GM19193 (cell line): ENCODE data around the gene FGF19.
A peak's percentile ranks its signal among the peaks of the same experiment; 100 is the strongest.

Source experiments
- POLR2A ChIP-seq: IDR thresholded peaks from 4 replicates; pipeline ENCODE4 v1.6.1; 2011; ENCODE audit not compliant: insufficient read depth, insufficient read length; ENCODE audit errors: extremely low read depth

Gene FGF19

DNA sequence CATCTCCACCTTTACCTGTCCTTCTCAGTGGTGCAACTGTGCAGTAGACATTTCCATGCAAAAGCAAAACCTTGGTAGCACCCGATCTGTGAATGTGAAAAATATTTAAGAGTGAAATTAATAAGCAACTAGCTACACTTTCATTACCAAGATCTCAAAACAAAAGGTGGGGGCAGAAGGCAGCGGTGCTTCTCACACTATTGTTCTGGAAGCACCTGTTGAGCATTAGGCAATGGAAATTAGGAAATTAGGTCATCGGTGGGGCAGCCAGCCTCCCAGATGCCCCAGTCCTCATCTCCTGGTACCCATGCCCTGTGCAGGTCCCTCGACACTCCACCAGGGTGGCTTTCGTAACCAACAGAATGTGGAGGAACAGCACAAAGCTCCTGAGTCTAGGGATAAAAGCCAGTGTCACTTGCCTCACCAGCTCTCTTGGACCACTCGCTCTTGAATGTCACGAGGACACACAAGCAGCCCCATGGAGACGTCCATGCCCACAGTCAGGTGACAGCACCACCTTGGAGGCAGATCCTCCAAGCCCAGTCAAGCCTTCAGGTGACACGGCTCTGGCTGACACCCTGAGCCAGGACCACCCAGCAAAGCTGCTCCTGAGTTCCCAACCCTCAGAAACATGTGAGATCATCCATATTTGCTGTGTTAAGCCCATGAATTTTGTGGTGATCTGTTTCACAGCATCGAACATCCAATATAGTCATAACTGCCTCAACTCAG lies 31.9 kb downstream of the FGF19 start:
- no peak for TF ChIP-seq POLR2A

DNA sequence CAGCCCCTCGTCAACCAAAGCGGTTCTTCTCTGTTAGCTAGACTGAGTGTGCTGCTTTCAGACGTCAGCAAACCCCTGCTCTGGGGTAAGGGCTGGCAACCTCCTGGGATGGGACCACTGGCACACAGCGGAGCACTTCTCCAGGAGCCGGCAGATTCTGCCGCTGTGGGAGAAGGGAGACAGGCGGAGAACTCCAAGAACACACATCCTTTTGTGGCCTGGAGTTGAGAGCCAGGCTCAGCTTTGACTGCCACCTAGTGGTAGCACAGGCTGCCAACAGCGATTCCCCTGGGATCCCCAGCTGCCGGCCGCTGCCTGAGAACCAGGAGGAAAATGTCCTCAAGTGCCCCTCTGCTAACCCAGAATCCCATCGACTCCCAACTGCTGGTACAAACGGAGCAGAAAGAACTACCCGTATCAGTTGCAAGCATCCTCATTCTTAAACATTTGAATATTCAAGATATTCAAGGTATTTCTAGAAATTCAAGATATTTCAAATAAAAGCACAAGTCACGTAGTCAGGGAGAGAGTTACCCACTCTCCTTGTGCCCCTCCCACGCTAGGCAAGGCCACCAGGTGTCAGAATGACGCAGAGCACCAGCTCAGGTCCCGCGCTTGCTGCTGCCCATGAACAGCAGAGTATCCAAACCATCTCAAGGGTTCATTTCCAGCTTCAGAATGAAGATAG lies 33.5 kb downstream of the FGF19 start:
- TF ChIP-seq POLR2A = no peak

DNA sequence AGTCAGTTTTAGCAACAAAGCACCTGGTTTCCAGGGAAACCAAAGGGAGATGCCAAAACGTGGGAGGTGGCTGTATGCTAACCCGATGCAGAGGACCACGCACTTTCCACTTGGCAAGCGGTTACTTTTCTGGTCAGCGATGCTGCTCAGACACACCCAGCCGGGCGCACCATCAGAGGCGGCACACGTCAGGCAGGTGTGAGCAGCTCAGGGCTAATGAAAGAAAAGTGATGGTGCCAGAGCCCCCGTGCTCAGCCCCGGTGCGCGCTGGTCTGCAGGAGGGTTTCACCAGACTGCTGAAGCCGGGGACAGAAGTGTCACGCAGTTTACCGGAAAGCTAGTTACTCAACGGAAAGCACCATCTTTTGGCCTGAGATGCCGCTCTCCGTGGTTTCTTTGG lies 34.3 kb downstream of the FGF19 start:
- TF ChIP-seq POLR2A = no peak

DNA sequence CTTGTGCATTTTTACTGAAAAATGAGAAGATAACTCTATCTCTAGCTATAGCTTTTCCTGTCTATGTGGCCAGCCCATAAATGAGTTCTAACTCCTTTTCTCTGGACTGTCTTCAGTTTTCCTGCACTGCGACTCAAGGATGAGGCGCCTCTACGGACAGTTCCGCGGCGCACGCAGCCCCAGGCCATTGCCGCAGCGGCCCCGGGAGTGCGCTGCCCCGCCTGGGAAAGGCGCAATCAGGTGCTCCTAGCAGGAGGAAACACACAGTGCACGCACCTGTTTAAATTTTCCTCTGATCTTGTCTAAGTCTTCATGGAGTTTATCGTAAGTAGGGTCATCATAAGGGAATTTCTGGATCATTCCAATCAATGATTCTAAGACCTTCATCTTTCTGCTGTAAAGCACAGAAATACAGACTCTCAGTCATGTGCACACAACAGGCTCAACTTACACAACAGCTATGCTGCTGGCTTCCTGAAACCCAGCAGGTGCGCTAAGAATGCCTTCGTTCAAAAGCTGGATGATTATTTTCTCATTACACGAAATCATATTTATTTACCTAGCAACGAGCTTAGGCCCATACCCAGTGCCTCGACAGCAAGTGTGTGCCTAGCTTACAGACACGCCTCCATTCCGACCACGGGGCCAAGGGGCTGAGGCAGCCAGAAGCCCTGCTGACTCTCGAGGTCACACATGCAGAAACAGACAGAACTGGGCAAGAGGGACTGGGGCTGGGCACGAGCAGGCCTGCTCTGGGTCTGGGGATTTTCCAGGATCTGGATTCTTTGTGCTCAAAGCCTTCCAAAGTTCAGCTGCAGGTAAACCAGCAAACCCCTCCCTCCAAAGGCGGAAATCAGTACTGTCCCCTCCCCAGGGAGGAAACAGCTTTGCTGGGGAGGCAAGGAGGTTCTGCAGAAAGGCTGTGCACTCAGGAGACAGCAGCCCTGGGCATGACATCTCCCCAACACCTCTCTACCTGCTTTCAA lies 35.9 kb downstream of the FGF19 start:
- peak; percentile 2 for TF ChIP-seq POLR2A

DNA sequence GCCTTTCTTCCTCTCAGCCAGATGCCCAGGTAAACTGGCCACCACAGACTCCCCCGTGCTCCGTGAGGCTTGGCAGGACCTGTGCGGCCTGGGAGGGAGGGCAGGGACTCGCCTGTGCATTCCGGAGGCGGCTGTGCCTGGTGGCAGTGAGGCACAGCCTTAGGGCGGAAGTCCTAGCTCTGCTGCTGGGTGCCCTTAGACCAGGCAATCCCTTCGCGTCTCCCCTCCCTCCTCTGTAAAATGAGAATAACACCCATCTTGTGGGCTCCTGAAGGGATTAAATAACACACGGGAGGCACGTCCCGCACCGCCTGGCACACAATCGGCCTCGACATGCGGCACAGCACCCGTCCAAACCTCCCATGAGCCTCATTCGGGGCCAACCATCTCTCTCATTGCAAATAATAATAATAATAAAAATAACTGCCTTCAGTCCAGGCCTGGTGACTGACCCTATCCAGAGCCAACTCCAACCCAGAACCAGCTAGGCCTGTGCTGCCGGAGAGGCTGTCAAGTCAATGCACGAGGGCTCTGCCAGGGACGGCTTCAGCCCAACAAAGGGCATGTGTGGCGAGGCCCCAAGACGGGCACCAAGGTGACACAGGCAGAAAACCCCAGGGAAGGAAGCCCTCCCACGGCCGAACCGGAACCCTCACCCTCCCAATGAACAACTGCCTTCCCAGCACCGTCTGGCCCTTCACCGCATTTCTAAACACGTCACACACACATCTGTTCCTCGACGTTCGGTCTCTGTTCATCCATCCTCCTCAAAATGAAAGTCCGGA lies 36.9 kb downstream of the FGF19 start:
- no peak for TF ChIP-seq POLR2A

DNA sequence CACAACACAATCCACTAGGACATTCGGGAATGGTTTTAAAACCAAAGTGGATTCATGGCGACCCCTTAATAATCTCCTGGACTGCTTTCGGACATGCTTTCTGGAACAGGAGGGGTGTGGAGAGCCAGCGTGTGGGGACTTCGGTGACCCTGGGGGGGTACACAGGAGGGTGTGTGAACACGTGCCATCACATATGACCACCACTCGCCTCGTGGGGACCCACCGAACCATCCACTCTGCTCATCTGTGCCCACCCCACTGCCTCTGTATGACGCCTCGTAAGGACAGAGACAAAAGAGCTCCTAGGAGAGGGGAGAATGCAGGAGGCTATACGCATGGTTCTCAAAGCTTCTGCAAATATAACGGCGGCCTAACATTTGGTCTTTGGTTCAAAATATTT lies 37.6 kb downstream of the FGF19 start:
- TF ChIP-seq POLR2A = no peak

DNA sequence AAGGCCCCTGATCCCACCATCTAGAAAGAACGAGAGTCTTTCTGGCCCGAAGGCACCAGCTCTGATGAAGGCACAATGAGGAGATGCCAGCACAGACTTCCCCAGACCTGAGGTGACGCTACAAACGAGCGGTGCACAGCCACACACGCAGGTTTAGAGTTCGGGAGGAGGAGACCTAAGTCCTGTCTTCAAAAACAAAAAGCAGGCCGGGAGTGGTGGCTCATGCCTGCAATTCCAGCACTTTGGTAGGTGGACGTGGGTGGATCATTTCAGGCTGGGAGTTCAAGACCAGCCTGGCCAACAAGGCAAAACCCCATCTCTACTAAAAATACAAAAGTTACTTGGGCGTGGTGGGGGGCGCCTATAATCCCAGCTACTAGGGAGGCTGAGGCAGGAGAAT lies 38.2 kb downstream of the FGF19 start:
- no peak for TF ChIP-seq POLR2A

DNA sequence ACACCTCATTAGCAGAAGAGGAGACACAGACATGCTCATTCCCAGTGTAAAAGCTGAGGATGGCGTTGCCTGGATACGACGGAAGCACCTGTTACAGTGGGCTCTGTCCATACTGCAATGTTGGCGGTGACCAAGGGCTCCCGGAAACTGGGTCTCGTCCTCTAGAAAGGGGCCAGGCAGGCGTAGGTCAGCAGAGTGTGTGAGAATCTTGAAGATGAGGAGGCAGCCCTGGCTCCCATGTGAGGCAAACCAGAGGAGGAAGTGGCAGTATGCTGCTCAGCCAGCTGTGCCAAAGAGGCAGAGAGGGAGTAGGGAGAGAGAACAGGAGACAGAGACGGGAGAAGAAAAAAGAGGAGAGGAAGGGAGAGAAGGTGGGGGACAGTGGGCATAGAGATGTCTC lies 38.9 kb downstream of the FGF19 start:
- no peak for TF ChIP-seq POLR2A

DNA sequence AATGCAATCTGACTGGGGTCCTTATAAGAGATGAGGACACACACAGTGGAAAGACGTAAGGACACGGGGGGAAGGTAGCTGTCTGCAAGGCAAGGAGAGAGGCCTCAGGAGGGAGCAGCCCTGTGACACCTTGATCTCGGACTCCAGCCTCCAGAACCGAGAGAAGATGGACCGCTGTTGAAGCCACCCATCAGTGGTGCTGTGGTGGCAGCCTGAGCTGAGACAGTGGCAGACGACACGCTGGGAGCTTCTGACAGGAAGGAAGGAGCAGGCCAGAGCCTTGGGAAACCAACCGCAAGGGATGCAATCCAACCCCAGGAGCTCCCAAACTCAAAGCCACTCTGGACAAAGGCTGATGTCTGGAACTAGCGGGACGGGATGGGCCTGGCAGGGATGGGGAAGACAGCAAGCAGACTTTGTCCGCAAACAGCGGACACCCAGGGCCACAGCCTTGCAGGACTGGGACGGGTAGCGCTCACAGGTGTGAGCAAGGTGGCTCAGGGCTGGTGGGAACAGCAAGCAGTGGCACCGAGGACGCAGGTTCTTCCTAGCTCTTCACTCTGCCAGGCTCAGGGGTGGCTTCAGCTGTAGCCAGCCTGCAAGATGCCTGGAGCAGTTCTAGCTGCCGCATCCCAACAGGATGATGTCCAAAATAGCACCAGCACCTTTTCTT lies 39.6 kb downstream of the FGF19 start:
- no peak for TF ChIP-seq POLR2A

DNA sequence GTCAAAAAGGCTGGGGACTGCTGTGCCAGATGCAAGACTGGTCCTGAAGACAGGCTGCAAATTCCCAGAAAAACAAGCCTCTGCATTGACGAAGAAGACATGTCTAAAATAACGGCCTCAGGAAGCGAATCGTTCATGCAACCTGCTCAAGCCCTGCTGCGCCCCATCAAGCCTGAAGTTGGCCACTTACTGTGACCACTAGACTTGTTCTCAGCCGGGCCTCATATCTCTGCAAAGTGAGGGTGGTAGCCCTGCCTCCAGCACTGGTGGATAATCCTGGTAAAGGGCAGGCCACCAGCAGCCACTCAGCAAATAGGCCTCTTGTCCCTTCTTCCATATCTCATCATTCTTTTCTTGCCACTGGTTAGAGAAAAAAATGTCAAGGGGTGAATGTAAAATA lies 40.5 kb downstream of the FGF19 start:
- no peak for TF ChIP-seq POLR2A

DNA sequence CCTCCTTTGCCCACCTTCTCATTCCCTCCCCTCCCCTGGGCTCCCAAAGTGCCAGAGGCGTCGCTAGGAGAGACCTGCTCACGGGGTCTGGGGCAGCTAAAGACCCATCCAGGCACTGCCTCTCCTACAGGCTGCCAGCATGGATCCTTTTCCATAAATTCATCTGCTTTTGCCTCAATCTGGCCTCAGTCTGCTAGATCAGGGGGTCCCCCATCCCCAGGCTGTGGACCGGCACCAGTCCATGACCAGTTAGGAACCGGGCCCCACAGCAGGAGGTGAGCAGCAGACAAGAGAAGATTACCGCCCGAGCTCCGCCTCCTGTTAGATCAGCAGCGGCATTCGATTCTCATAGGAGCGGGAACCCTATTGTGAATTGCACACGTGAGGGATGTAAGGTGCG lies 41.0 kb downstream of the FGF19 start:
- no peak for TF ChIP-seq POLR2A

DNA sequence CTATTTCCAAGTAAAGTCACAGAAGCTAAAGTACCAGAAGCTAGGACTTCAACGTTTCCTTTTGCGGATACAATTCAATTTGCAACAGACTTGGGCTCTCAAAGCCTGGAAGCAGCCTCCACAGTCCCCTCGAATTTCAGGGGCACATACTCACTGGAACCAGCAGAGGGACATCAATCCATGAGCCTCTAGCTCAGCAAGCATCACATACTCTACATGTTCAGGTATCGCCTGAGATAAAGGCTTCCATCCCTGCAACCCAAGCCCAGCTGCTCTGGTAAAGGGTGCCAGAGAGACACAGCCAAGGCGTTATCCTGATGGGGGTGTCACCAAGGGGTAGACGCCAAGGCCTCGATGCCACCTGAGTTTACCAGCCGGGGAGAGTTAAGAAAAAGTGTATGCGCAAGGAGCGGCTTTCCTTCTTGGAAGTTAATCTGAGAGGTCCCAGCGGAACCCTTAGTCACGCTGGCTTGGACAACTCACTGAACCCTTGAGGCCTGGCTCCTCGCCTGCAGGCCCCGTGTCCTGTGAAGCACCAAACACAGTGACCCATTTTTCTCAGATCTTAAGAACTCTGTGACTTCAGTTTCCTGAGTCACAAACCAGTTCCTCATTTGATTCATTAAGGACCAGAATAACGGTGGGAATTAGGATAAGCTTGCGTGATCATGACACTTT lies 41.7 kb downstream of the FGF19 start:
- no peak for TF ChIP-seq POLR2A

DNA sequence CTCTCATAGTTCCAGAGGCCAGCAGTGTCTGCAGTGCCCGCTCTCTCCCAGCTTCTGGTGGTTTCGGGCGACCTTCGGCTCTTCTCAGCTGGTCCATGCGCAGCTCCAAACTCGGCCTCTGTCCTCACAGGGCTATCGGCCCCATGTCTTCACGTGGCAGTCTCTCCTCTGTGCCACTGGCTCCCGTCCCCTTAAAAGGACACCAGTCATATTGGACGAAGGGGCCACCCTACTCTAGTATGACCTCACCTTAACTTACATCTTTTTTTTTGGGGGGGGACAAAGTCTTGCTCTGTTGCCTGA lies 42.5 kb downstream of the FGF19 start:
- TF ChIP-seq POLR2A = no peak
